HG02981 (cell line): ENCODE measurements around the gene NEU2.
A peak's percentile ranks its signal among the peaks of the same experiment; 100 is the strongest.

Source experiments
- ATAC-seq: cut with Tn5 transposase; IDR thresholded peaks from one replicate; pipeline ENCODE4 v1.9.1; 2021; ENCODE audit warnings: mild to moderate bottlenecking, moderate library complexity; ENCODE audit not compliant: unreplicated experiment

The NEU2 gene

GRCh38 chr2:233074106-233074505 lies 41.6 kb downstream of the NEU2 start:
- ATAC-seq: no peak

GRCh38 chr2:233075141-233075965 lies 42.9 kb downstream of the NEU2 start:
- peak; percentile 27 for ATAC-seq

- ATAC-seq: peak; percentile 52
Observed at GRCh38 chr2:233075966-233076339, 43.5 kb downstream of the NEU2 start.

GRCh38 chr2:233076749-233077148 lies 44.3 kb downstream of the NEU2 start:
- ATAC-seq: no peak

GRCh38 chr2:233079473-233079877 lies 47.0 kb downstream of the NEU2 start:
- peak; percentile 32 for ATAC-seq

- ATAC-seq: no peak
Observed at GRCh38 chr2:233079953-233080835, 47.7 kb downstream of the NEU2 start.

GRCh38 chr2:233080836-233081229 lies 48.4 kb downstream of the NEU2 start:
- no peak for ATAC-seq

- ATAC-seq: no peak
Observed at GRCh38 chr2:233081232-233081730, 48.8 kb downstream of the NEU2 start.

- no peak for ATAC-seq
Observed at GRCh38 chr2:233081731-233082221, 49.3 kb downstream of the NEU2 start.

GRCh38 chr2:233082222-233082930 lies 49.9 kb downstream of the NEU2 start:
- ATAC-seq: peak; percentile 40

- ATAC-seq: no peak
Observed at GRCh38 chr2:233082931-233083755, 50.7 kb downstream of the NEU2 start.

- ATAC-seq: no peak
Observed at GRCh38 chr2:233083782-233084181, 51.3 kb downstream of the NEU2 start.

- ATAC-seq: peak; percentile 29
Observed at GRCh38 chr2:233084488-233084887, 52.0 kb downstream of the NEU2 start.
